ENCODE results near the gene THG1L. TPM values are rescaled to one million over a fixed set of nuclear protein-coding genes. Genes with fewer than 3 reads are reported as not detected.
A peak's percentile ranks its signal among the peaks of the same experiment; 100 is the strongest.
"Not testable (repeated sequence)": the region's sequence is repeated elsewhere in the genome, so short reads cannot be mapped to it uniquely, and the experiment has no call there.

The THG1L gene
- total RNA-seq, 1 donor from 2014 or later, result 5.3 TPM

DNA sequence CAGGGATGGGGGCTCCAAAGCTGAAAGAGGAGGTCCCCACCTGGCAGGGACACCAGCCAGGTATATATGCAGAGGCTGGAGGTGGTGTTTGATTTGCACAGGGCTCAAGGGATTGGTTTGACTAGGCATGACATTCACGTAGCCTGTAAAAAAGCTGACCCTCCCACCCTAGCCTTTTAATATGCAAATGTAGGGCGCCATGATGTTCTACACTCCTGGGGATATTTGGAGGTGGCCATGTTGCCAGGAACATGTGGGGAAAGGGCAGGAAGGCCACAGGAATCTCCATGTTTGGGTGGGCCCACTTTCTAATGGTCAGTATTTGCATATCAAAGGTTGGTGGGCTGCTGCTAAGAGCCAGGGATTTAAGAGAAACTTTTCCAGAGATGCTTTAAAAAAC lies 12.0 kb upstream of the THG1L start:
- no peak for DNase-seq
- ATAC-seq, result no peak
- intact Hi-C loops (cut with micrococcal nuclease), result loop anchor here (5.0 to 10.0 kb wide), 2 partner anchors 134 to 287 kb away; no protein-coding TSS in a partner anchor

DNA sequence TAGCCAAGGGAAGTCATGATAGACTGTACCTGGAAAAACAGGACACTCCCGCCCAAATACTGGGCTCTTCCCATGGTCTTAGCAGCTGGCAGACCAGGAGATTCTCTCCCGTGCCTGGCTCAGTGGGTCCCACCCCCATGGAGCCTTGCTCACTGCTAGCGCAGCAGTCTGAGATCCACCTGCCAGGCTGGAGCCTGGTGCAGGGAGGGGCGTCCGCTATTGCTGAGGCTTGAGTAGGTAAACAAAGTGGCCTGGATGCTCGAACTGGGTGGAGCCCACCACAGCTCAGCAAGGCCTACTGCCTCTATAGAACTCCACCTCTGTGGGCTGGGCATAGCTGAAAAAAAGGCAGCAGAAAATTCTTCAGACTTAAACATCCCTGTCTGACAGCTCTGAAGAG lies 10.1 kb upstream of the THG1L start:
- DNase-seq, result no peak
- intact Hi-C loops (cut with micrococcal nuclease), result no loop called here

GRCh38 chr5:157722895-157723294 lies 8.3 kb upstream of the THG1L start:
- ATAC-seq; DNase-seq; intact Hi-C loops (cut with micrococcal nuclease): not testable (repeated sequence)

More for the DNA sequence above, 10.1 kb upstream of the THG1L start:
- ATAC-seq, result no peak

GRCh38 chr5:157726607-157727006 lies 4.6 kb upstream of the THG1L start:
- ATAC-seq; intact Hi-C loops (cut with micrococcal nuclease); DNase-seq: not testable (repeated sequence)

- DNase-seq; intact Hi-C loops (cut with micrococcal nuclease); ATAC-seq: not testable (repeated sequence)
Measured at GRCh38 chr5:157727858-157728257, 3.4 kb upstream of the THG1L start.

DNA sequence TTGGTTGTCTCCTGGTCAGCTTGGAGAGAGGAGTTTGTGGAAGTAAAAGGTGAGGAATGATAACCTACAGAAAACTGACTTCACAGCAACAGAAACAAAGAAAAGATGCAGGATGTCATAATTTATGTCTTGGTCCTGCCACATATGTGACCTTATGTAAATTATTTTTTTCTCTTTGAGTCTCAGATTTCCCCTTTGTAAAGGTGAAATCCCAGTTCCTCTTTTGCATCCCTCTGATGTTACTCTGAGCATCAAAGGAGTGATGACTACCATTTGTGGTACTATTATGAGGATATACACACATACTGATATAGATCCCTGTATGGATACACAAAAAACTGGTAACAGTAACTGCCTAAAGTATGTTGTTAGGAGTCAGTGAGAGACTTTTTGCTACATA lies 1.4 kb upstream of the THG1L start:
- no peak for ATAC-seq
- intact Hi-C loops (cut with micrococcal nuclease), result no loop called here
- DNase-seq, result no peak

DNA sequence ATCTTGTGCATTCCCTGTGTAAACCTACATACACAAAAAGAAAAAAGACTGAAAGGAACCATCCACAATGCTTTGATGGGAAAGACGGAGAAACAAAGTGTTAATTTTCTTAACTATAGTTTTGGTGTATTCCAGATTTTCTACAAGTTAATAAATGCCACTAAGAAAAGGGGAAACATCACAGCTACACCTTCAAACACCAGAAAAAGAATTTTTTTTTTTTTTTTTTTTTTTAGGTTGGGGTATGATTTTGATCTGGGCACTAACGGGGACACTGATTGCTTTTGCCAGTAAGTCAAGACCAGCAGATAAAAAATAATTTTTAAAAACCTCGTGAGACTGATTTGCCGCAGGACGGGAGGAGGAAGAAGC lies 334 bp upstream of the THG1L start:
- intact Hi-C loops (cut with micrococcal nuclease), result no loop called here
- ATAC-seq (no peak), DNase-seq (no peak)

- intact Hi-C loops (cut with micrococcal nuclease), result no loop called here
- ATAC-seq (no peak), DNase-seq (no peak)
Measured at GRCh38 chr5:157732130-157732514, 902 bp downstream of the THG1L start.

GRCh38 chr5:157732596-157733262 lies 1.5 kb downstream of the THG1L start:
- DNase-seq (no peak), ATAC-seq (no peak)
- intact Hi-C loops (cut with micrococcal nuclease), result no loop called here

DNA sequence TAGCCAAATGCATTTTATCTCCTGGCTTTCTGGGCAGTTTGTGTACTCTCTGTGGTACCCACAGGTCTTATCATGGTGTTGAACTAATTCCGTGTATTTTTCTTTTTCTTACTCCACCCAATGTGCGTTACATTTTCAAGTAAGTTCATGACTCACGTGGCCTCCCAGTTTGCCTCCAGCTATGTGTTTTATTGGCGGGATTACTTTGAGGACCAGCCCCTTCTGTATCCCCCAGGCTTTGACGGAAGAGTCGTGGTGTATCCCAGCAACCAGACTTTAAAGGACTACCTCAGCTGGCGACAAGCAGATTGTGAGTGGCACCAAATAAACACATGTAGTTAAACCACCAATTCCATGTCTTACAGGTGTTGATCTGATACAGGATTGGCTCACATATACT lies 3.2 kb downstream of the THG1L start:
- no peak for ATAC-seq
- no peak for DNase-seq
- intact Hi-C loops (cut with micrococcal nuclease), result no loop called here

GRCh38 chr5:157735991-157736390 lies 4.8 kb downstream of the THG1L start:
- intact Hi-C loops (cut with micrococcal nuclease), result no loop called here
- ATAC-seq (no peak), DNase-seq (no peak)

- no peak for DNase-seq
- no peak for ATAC-seq
- intact Hi-C loops (cut with micrococcal nuclease), result no loop called here
Measured at GRCh38 chr5:157739388-157740228, 8.4 kb downstream of the THG1L start.

DNA sequence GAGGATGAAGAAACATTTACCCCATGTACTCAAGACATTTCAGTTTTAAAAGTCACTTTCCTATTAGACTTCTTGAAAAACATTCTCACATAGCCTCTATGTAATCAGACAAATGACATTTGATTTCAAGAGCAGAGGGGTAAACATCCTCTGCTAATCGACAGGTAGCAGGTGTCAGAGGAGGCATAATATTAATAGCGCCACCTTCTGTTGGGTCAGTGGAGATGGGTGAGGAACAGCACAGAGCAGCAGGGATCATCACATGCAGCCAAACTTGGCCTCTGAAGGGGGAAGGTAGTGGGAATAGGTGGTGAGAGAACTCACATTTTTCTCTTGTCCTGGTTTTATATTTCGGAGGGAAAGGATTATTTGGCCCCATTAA lies 9.0 kb downstream of the THG1L start:
- ATAC-seq (no peak), DNase-seq (no peak)
- intact Hi-C loops (cut with micrococcal nuclease), result no loop called here

- intact Hi-C loops (cut with micrococcal nuclease), result no loop called here
- no peak for DNase-seq
- ATAC-seq, result no peak
Measured at GRCh38 chr5:157741131-157741530, 9.9 kb downstream of the THG1L start.

- peak; percentile 95 for DNase-seq
- intact Hi-C loops (cut with micrococcal nuclease), result no loop called here
- peak; percentile 96 for ATAC-seq
Measured at GRCh38 chr5:157743163-157744050, 12.2 kb downstream of the THG1L start, which contains the start of gene LSM11. Gene LSM11, plus strand, starts transcription at chr5:157743712. Its CDS starts 39 bp downstream, at chr5:157743751.

DNA sequence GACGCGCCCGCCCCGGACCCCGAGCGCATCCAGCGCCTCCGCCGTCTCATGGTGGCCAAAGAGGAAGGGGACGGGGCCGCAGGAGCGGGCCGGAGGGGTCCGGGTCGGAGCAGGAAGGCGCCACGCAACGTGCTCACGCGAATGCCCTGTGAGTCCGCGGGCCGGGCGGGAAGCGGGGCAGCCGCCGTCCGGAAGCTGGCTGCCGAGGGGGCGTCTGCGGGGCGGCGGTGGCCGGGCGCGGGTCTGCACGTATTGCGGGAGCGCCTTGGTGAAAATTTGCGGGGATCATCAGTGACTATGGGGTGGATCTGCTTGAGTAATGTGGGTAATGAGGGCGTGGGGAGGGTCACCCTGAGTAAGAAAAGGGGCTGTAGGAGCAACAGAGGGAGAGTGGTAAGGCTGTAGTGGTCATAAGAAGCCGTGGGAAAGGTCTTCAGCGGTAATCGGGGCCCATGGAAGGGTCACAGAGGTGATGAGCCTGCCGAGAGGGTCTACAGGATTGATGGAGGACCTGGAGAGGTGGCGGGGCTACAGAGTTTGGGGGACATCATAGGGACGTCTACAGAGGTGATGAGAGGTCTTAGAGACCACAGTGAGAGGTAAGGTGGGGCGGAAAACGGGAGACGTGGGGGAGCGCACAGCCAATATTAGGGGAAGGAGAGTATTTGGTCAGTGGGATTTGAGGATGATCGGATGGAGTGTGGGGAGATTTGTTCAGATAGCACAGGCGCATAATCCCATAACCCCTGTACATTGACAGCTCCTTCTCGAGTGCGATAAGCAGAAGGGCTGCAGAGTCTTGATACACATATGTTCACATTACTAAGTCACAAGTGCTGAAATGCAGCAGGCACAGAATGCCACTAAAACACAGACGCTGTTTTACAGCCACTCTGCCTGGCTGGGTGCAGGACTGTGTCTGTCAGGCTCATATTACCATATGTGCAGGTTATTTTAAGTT lies 13.1 kb downstream of the THG1L start:
- ATAC-seq (peak; percentile 3), DNase-seq (peak; percentile 52)
- intact Hi-C loops (cut with micrococcal nuclease), result no loop called here

GRCh38 chr5:157745041-157745456 lies 13.8 kb downstream of the THG1L start:
- DNase-seq (no peak), ATAC-seq (no peak)
- intact Hi-C loops (cut with micrococcal nuclease), result no loop called here

GRCh38 chr5:157747173-157747740 lies 16.0 kb downstream of the THG1L start:
- ATAC-seq, result no peak
- intact Hi-C loops (cut with micrococcal nuclease), result no loop called here
- no peak for DNase-seq
